Keratinocyte (primary cell): Measurements from ENCODE around the gene ASB10. TPM values are rescaled to one million over a fixed set of nuclear protein-coding genes. Genes with fewer than 3 reads are reported as not detected.

Source experiments
- DNase-seq: peaks from one replicate; pipeline ENCODE4 v3.0.0-alpha.2; 2011; ENCODE audit warnings: low read depth, missing footprints, low spot score
- FAIRE-seq: peaks from 2 replicates; lab custom pipeline; 2011; peaks lifted over from hg19 to GRCh38; lab: Jason Lieb, UNC
- H2AFZ ChIP-seq: 2 replicates; pipeline ENCODE4 v1.6.0; 2012; ENCODE audit warnings: low read length, control low read depth, inconsistent platforms; ENCODE audit not compliant: control insufficient read depth
- H3K27ac ChIP-seq: 2 replicates; pipeline ENCODE4 v1.5.1; 2011; ENCODE audit warnings: low read length; ENCODE audit not compliant: control insufficient read depth, insufficient read depth
- H3K27me3 ChIP-seq: 3 replicates; pipeline ENCODE4 v1.6.0; 2011; ENCODE audit warnings: low read length; ENCODE audit not compliant: control insufficient read depth, insufficient read depth; ENCODE audit errors: extremely low read depth
- H3K36me3 ChIP-seq, 2 experiments: 2 replicates in 1 of 2; 3 replicates in 1 of 2; pipeline ENCODE4 v1.5.1; 2011; ENCODE audit warnings: low read length in 2 of 2, mild to moderate bottlenecking in 1 of 2; ENCODE audit not compliant: control insufficient read depth in 2 of 2, insufficient read depth in 2 of 2; ENCODE audit errors: extremely low read depth in 1 of 2
- H3K4me1 ChIP-seq: 3 replicates; pipeline ENCODE4 v1.5.1; 2011; ENCODE audit warnings: low read length; ENCODE audit not compliant: control insufficient read depth, insufficient read depth; ENCODE audit errors: extremely low read depth
- H3K4me2 ChIP-seq: 3 replicates; pipeline ENCODE4 v1.6.0; 2011; ENCODE audit warnings: low read depth, low read length; ENCODE audit not compliant: control insufficient read depth, insufficient read depth; ENCODE audit errors: extremely low read depth
- H3K4me3 ChIP-seq, 3 experiments: fragments of 200-600 bp in 1 of 3; sonication (generic) in 1 of 3; 2 replicates in 2 of 3; 3 replicates in 1 of 3; pipeline ENCODE4 v1.5.1; 2011 to 2016; ENCODE audit warnings: low read length in 3 of 3, mild to moderate bottlenecking in 3 of 3, control low read depth in 2 of 3, inconsistent platforms in 1 of 3, low read depth in 1 of 3, mixed read lengths in 1 of 3, mixed run types in 1 of 3, moderate library complexity in 1 of 3; ENCODE audit not compliant: control insufficient read depth in 2 of 3, insufficient read depth in 2 of 3; ENCODE audit errors: extremely low read depth in 1 of 3
- H3K79me2 ChIP-seq: 2 replicates; pipeline ENCODE4 v1.6.0; 2012; ENCODE audit warnings: low read length; ENCODE audit not compliant: control insufficient read depth, insufficient read depth
- H3K9ac ChIP-seq: 3 replicates; pipeline ENCODE4 v1.6.0; 2011; ENCODE audit warnings: low read length; ENCODE audit not compliant: control insufficient read depth, insufficient read depth; ENCODE audit errors: extremely low read depth
- H3K9me1 ChIP-seq: 3 replicates; pipeline ENCODE4 v1.6.0; 2011; ENCODE audit warnings: low read length; ENCODE audit not compliant: control insufficient read depth, insufficient read depth; ENCODE audit errors: extremely low read depth
- H3K9me3 ChIP-seq: 2 replicates; pipeline ENCODE4 v1.5.1; 2012; ENCODE audit warnings: low read depth, low read length; ENCODE audit not compliant: control insufficient read depth
- H4K20me1 ChIP-seq: 3 replicates; pipeline ENCODE4 v1.6.0; 2011; ENCODE audit warnings: low read length; ENCODE audit not compliant: control insufficient read depth, insufficient read depth; ENCODE audit errors: extremely low read depth
- CTCF ChIP-seq, 3 experiments: IDR thresholded peaks in 1 of 3; conservative IDR thresholded peaks in 1 of 3; optimal IDR thresholded peaks in 1 of 3; 2 replicates in 2 of 3; 3 replicates in 1 of 3; pipeline versions ENCODE3 to v1.5.1; 2011; ENCODE audit warnings: low read length in 3 of 3, mild to moderate bottlenecking in 3 of 3, moderate library complexity in 2 of 3, control low read depth in 1 of 3, inconsistent platforms in 1 of 3; ENCODE audit not compliant: insufficient read depth in 2 of 3; ENCODE audit errors: extremely low read depth in 1 of 3
- EZH2 ChIP-seq: IDR thresholded peaks from one replicate; pipeline ENCODE4 v1.6.1; 2012; ENCODE audit warnings: inconsistent platforms, mild to moderate bottlenecking, low read length, moderate library complexity
- dilution Hi-C: fragments of 300-500 bp; cut with MboI; formaldehyde crosslinking; loops from one replicate; pipeline ENCODE4 v1.7.0; 2020; ENCODE audit warnings: low sequenced_read_pairs; ENCODE audit not compliant: extremely low pct_ligation_motif_present
- polyA plus RNA-seq, 5 experiments: library from polyadenylated mRNA; depleted of rRNA in 3 of 5; stranded (reverse) in 3 of 5; stranded (forward) in 1 of 5; unstranded in 1 of 5; fragments of >200 nt; gene quantifications; 1 replicate in 1 of 5; 2 replicates in 3 of 5; 3 replicates in 1 of 5; pipeline versions ENCODE4 v1.2.1 to v1.2.3, GENCODE V29; 2011 to 2012; ENCODE audit warnings: missing spikeins in 2 of 5, low read depth in 1 of 5, low replicate concordance in 1 of 5

Gene ASB10
- polyA plus RNA-seq, 1 donor (not counting 4 experiments of a cell fraction or from before 2014, with no cell fraction given) = not detected

GRCh38 chr7:151176401-151176800, 10.6 kb downstream of the ASB10 start:
- no peak for FAIRE-seq
- peaks cover 31% of the 10 kb centered on the region for H3K27me3 ChIP-seq

GRCh38 chr7:151175793-151176311, 11.2 kb downstream of the ASB10 start:
- H3K4me3 ChIP-seq = peak overlapping the region in 1 of 3 experiments; percentile 24
- dilution Hi-C loops = no loop called here
- peak; percentile 15 to 42 (median 25) for TF ChIP-seq CTCF (optimal IDR thresholded peaks at IDR 0.05 in 1 of 3, IDR thresholded peaks at IDR 0.05 in 1 of 3, conservative IDR thresholded peaks at IDR 0.05 in 1 of 3; ENCODE audit: extremely low read depth in 1 of 3, insufficient read depth in 2 of 3, low read length in 3 of 3)
- TF ChIP-seq EZH2 = no peak
- H2AFZ ChIP-seq = no peak overlapping the region
- H3K9me1 ChIP-seq = no peaks in the 10 kb centered on the region
- DNase-seq (no peak), FAIRE-seq (no peak)
- H3K9me3 ChIP-seq = no peaks in the 10 kb centered on the region
- no peak overlapping the region for H3K9ac ChIP-seq
- H3K79me2 ChIP-seq = no peaks in the 10 kb centered on the region
- H3K4me1 ChIP-seq = no peaks in the 10 kb centered on the region
- no peaks in the 10 kb centered on the region for H3K36me3 ChIP-seq
- peaks cover 31% of the 10 kb centered on the region for H3K27me3 ChIP-seq
- H3K27ac ChIP-seq = no peak overlapping the region
- no peak overlapping the region for H3K4me2 ChIP-seq
- H4K20me1 ChIP-seq = no peaks in the 10 kb centered on the region

More at GRCh38 chr7:151176401-151176800, 10.6 kb downstream of the ASB10 start:
- DNase-seq = no peak
- dilution Hi-C loops = no loop called here
- no peaks in the 10 kb centered on the region for H3K9me1 ChIP-seq
- H3K27ac ChIP-seq = no peak overlapping the region
- TF ChIP-seq CTCF (optimal IDR thresholded peaks at IDR 0.05 in 1 of 3, IDR thresholded peaks at IDR 0.05 in 1 of 3, conservative IDR thresholded peaks at IDR 0.05 in 1 of 3; ENCODE audit: extremely low read depth in 1 of 3, insufficient read depth in 2 of 3, low read length in 3 of 3) (no peak), EZH2 (no peak)
- H3K4me3 ChIP-seq = peak overlapping the region in 1 of 3 experiments; percentile 24
- no peaks in the 10 kb centered on the region for H3K9me3 ChIP-seq
- H3K4me1 ChIP-seq = no peaks in the 10 kb centered on the region
- H3K36me3 ChIP-seq = no peaks in the 10 kb centered on the region
- no peaks in the 10 kb centered on the region for H3K79me2 ChIP-seq
- no peak overlapping the region for H2AFZ ChIP-seq
- no peaks in the 10 kb centered on the region for H4K20me1 ChIP-seq
- H3K9ac ChIP-seq = no peak overlapping the region
- H3K4me2 ChIP-seq = no peak overlapping the region
